ENCODE data around the gene HMG20B.

The HMG20B gene

DNA sequence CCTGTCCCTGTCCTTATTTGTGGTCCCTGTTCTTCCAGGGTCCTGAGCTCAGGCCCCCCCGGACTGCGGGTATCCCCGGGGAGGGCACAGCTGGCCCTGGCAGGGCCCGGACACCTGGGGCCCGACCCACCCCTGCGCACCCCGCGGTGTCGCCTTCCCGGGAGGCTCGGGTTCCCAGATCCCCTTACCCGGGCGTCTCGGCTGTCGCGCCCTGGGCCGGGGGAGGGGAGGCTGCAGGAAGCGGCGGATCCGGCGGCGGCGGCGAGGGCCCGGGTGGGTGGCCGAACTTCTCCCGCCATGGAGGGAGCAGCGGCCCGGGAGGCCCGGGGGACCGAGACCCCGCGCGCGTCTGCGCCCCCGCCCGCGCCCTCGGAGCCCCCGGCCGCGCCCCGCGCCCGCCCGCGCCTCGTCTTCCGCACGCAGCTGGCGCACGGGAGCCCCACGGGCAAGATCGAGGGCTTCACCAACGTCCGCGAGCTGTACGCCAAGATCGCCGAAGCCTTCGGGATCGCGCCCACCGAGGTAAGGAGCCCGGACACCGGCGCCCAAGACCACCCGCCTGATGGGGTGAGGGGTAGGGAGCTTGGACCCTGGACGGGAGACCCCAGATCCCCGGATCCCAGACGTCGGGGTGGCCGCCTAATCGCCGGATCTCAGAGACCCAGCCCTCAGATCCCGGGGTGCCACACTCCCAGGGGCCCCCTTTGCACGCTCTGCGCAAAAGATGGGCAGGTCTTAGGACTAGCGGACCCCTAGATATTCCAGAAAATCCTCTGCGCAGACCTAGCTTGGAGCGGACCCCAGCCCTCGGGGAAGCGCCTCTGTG, 12.8 kb downstream of the HMG20B start, which contains the start of gene GIPC3:
Gene GIPC3, plus strand, starts transcription at position 178 of the 826 bp plus-strand sequence. Its CDS starts 120 bp downstream, at position 298.
- DNase-seq (ENCODE audit: low read depth): no peak

- no peak for DNase-seq (ENCODE audit: low read depth)
Measured at GRCh38 chr19:3586127-3586626, 13.4 kb downstream of the HMG20B start.

DNA sequence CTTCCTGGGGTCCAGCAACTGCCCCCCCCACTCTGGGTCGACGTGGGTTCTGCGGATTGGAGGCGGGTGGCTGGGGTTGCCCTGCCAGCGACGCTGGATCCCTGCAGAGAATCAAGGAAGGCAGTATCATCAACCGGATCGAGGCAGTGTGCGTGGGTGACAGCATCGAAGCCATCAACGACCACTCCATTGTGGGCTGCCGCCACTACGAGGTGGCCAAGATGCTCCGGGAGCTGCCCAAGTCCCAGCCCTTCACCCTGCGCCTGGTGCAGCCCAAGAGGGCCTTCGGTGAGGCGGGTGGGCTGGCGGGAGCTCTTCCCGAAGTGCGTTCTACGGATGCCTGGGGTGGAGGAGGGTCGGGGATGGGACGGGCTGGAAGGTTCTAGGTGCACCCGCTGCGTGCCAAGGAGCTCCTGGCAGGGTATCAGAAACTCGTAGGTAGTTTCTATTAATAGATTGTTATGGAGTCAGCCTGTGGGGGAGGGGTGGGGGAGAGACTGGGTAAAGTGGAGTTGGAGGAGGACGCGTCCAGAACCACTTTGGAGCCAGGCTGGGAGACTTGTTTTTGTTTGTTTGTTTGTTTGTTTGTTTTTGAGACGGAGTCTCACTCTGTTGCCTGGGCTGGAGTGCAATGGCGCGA, 14.1 kb downstream of the HMG20B start:
- no peak for DNase-seq (ENCODE audit: low read depth)

GRCh38 chr19:3589439-3589838, 16.7 kb downstream of the HMG20B start:
- no peak for DNase-seq (ENCODE audit: low read depth)

DNA sequence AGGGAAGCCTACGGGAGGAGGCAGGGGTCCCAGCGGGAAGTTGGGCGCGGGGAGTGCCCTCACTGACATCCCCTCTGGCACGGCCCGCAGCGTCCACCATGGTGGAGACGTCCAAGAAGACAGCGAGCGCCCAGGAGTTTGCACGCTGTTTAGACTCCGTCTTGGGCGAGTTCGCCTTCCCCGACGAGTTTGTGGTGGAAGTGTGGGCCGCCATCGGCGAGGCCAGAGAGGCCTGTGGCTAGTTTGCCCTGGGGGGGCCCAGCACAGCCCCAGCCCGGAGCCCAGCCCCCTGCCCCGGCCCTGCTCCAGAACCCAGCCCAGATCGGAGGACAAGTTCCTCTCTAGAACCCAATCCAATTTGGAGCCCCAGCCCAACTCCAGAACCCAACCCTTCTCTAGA, 17.2 kb downstream of the HMG20B start:
- DNase-seq (ENCODE audit: low read depth): no peak

DNA sequence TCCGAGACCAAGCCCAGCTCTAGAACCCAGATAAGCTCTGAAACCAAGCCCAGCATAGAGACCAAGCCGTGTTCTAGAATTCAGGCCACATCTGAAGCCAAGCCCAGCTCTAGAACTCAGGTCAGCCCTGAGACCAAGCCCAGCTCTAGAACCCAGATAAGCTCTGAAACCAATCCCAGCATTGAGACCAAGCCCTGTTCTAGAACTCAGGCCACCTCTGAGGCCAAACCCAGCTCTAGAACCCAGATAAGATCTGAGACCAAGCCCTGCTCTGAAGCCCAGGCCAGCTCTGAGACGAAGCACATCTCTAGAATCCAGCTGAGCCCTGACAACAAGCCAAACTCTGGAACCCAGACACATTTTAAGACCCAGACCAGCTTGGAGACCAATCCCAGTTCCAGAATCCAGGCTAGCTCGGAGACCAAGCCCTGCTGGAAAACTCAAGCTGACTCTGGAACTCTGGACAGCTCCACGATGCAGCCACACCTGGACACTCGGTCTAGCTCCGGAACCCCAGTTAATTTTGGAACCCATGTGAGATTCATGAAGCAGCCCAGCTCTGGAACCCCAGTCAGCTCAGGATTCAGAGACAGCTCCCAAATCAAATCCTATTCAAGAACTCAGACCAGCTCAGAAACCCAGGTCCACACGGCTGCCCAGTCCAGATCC, 18.4 kb downstream of the HMG20B start:
- no peak for DNase-seq (ENCODE audit: low read depth)

GRCh38 chr19:3591876-3592613, 19.3 kb downstream of the HMG20B start:
- no peak for DNase-seq (ENCODE audit: low read depth)

DNA sequence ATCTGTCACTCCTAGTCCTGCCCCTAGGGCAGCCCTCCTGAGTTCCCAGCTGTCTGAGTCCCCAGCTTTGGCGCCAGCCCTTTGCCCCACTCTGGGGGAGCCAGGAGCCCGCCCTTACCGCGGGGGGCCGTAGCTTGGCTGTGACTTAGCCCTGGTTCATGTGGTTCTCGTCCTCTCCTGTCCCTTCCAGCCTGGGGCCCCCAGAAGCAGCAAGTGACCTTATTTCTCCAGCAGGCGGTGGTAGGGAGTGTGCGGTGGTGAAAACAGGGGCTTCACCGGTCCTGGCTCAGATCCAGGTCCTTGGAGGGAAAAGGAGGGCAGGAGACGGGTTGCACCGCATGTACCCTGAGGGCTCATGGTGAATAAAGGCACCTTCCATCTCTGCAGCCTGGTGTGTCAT, 20.4 kb downstream of the HMG20B start:
- no peak for DNase-seq (ENCODE audit: low read depth)

GRCh38 chr19:3595521-3596061, 22.8 kb downstream of the HMG20B start:
- DNase-seq (ENCODE audit: low read depth): no peak

DNA sequence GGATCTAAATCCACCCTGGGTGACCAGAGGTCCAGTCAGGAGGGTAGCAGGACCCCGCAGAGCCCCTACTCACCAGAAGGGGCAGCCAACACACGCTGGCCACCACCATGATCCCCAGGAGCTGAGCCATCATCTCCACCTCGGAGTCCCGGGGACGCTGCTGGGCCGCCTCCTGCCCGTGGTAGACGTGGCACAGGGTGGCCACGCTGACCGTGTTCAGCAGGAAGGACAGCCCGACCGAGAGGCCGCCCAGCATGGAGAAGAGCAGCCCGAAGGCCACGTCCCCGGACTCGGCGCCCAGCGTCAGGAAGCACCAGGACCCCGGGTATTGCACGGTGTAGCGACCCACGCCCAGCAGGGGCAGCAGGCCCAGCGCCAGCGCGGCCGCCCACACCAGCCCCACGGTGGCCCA, 27.0 kb downstream of the HMG20B start:
- no peak for DNase-seq (ENCODE audit: low read depth)

DNA sequence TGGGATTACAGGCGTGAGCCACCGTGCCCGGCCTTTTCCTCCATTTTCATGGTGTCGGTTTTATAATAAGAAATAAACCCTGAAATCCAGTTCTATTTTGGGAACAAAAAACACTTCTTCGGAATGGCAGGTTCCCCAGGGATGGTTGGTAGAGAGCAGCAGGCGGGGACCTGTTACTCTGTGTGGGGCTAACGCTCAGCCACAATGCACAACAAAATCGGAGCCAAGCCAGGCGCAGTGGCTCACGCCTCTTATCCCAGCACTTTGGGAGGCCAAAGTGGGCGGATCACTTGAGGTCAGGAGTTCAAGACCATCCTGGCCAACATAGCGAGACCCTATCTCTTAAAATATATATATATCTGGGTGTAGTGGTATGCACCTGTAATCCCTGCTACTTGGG, 28.3 kb downstream of the HMG20B start:
- DNase-seq (ENCODE audit: low read depth): no peak

DNA sequence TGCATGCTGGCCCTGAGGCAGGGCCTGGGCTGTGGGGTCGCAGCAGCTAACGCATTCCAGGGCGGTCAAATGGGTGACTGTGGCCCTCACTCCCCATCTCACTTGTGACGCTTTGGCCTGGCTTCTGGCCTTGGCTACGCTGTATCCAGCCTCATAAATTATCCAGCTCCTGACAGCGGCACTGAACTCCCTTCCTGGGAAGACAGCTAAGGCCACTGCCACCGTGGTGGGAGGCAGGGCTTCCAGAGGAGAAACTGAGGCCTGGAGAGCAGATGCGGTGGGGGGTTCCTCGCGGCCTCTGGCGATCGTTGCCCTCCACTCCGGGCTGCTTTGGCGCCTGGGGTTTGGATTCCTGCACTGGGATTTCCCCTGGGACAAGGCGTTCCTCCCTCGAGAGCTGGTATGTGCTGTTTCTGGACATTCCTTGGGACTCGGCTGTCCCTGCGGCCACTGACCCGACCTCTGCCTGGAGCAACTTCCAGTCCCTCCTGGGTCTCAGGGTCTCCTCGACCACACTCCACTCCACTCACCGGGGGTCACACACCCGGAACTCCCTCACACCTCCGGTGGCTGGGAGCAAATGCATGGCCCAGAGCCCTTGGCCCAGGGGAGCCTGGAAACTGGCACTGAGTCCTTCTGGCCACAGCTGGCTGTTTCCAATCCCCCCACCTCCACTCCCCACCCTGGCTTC, 30.5 kb downstream of the HMG20B start:
- no peak for DNase-seq (ENCODE audit: low read depth)

- DNase-seq (ENCODE audit: low read depth): no peak
Measured at GRCh38 chr19:3604227-3604986, 31.7 kb downstream of the HMG20B start.

DNA sequence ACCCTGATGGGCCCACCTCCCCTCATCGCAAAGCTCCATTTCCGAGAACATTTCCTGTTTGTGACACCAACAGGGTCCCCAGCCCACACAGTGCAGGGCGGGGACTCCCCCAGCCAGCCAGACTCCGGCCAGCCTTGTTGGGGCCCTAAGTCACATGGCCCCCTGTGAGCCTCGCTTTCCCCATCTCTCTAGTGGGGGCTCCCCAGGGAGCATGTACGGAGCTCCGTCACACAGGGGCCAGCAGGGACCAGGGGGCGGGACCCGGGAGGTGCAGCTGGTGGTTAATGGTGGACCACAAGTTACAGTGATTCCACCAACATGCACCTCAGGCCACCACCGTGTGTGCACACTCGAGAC, 32.2 kb downstream of the HMG20B start:
- no peak for DNase-seq (ENCODE audit: low read depth)

- DNase-seq (ENCODE audit: low read depth): no peak
Measured at GRCh38 chr19:3605361-3605760, 32.6 kb downstream of the HMG20B start.

DNA sequence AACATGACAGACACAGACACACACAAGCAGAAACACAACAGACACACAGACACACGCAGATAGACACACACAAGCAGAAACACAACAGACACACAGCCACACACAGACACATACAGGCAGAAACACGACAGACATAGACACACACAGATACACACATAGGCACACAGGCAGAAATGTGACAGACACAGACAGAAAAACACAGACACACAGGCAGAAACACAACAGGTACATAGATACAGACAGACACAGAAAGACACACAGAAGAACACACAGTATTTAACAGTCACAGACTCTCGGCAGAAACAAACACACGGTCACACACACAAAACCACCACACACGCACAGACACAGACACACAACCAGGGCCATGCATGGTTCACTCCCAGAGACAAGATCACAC, 33.0 kb downstream of the HMG20B start:
- DNase-seq (ENCODE audit: low read depth): no peak

GRCh38 chr19:3606174-3606689, 33.5 kb downstream of the HMG20B start:
- no peak for DNase-seq (ENCODE audit: low read depth)

DNA sequence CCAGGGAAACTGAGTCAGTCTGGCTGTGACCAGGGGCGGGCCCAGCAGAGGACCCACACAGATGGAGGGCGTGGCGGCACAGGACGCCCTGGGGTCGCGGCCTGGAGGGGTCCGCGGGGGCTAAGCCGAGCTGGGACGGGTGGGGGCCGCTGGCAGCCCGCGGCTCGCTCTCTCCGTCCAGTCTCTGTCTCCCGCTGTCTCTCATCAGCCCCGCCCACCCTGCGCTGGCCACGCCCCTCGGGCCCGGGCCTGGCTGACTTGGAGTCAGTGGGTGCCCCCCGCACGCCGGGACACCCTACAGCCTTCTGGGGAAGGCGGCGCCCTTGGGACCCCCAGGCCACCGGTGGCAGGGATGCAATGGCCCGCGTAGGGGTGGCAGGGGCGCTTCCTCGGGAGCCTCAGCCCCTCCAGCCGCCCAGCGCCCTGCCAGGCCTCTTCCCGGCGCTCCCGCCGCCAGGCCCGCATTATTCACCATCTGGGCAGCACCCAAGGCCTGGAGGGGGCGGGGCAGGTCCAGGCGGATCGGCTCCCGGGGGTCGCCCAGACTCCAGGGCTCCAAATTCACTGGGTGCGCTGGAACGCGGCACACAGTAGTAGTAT, 34.0 kb downstream of the HMG20B start, which contains the start of gene TBXA2R:
Gene TBXA2R, minus strand, starts transcription at position 186 of the 600 bp plus-strand sequence. CDS start 6,241 bp downstream, outside the sequence.
- DNase-seq (ENCODE audit: low read depth): no peak

DNA sequence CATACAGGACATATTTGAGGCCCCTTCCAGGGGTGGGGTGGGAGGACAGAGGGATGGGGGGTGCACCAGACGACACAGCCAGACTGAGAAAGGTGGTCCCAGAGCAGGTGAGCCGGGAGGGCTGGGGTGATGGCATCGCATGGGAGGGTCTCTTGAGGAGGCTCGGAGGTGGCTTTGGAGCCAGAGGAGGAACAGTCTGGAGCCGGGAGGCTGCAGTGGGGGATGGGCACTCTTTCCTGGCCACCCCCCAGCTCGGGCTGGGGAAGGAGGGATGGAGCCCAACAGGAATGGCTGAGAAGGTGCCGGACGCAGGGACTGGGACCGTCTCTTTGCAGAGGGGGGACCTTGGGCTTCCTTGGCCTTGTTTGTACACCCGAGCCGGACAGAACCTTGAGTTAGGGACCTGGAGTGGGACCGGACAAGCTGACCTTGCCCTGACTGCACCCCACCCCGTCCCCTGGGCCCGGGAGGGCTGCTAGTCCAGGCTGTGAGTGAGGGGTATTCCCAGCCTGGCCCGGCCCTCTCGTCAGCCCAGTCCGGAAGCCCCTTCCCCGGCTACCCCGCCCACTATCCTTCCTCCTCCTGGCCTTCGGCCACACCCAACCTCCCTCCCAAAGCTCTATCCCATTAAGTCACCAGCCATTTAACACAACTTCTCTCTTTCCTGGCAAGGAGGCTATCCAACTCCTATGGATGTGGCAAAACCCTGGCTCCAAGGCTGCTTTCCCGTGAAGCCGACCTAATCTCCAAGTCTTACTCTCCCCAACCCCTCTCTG, 34.7 kb downstream of the HMG20B start:
- DNase-seq (ENCODE audit: low read depth): no peak

All from stimulated activated CD8-positive, alpha-beta memory T cell treated with anti-CD3 and anti-CD28 coated beads, Interleukin-12 subunit alpha, Interleukin-12 subunit beta, amount 100 ng/mL, for 1 hour (primary cell).